ENCODE results near the gene FKBP3. TPM values are rescaled to one million over a fixed set of nuclear protein-coding genes. Genes with fewer than 3 reads are reported as not detected.

Gene FKBP3
- total and polyA plus RNA-seq, 2 experiments from 2014 or later = 114 to 699 TPM

- TF ChIP-seq EZH2phosphoT487 (IDR thresholded peaks at IDR 0.05; ENCODE audit: unreplicated experiment) (no peak), CREB1 (CRISPR knock-in tag; IDR thresholded peaks at IDR 0.05; ENCODE audit: low read depth) (no peak), STAT1 (IDR thresholded peaks at IDR 0.05; ENCODE audit: unreplicated experiment) (no peak), NANOG (IDR thresholded peaks at IDR 0.05; ENCODE audit: borderline replicate concordance) (no peak)
- TF ChIP-seq, protein P1, sequence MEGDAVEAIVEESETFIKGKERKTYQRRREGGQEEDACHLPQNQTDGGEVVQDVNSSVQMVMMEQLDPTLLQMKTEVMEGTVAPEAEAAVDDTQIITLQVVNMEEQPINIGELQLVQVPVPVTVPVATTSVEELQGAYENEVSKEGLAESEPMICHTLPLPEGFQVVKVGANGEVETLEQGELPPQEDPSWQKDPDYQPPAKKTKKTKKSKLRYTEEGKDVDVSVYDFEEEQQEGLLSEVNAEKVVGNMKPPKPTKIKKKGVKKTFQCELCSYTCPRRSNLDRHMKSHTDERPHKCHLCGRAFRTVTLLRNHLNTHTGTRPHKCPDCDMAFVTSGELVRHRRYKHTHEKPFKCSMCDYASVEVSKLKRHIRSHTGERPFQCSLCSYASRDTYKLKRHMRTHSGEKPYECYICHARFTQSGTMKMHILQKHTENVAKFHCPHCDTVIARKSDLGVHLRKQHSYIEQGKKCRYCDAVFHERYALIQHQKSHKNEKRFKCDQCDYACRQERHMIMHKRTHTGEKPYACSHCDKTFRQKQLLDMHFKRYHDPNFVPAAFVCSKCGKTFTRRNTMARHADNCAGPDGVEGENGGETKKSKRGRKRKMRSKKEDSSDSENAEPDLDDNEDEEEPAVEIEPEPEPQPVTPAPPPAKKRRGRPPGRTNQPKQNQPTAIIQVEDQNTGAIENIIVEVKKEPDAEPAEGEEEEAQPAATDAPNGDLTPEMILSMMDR (conservative IDR thresholded peaks at IDR 0.05; ENCODE audit: low read depth in 2 of 2) = no peak
Measured at GRCh38 chr14:45073231-45073879, 60.9 kb downstream of the FKBP3 start (continued).

GRCh38 chr14:45072126-45072525 lies 62.2 kb downstream of the FKBP3 start:
- Mint-ChIP-seq H3K36me3 (ENCODE audit: low read depth) (peaks cover 5% of the 10 kb centered on the region; the same call in 1 of the 3 replicates), H3K9me3 (no peaks in the 10 kb centered on the region), H3K27ac (no peak overlapping the region), H3K4me1 (peaks cover 5% of the 10 kb centered on the region), H3K27me3 (ENCODE audit: insufficient read depth, low read depth, poor library complexity) (no peaks in the 10 kb centered on the region), H3K4me3 (no peak overlapping the region)
- TF ChIP-seq NANOG (IDR thresholded peaks at IDR 0.05; ENCODE audit: borderline replicate concordance) (no peak), STAT1 (IDR thresholded peaks at IDR 0.05; ENCODE audit: unreplicated experiment) (no peak), ETS1 (IDR thresholded peaks at IDR 0.05) (no peak), JUNB (IDR thresholded peaks at IDR 0.05; ENCODE audit: unreplicated experiment) (no peak), CREB1 (CRISPR knock-in tag; IDR thresholded peaks at IDR 0.05; ENCODE audit: low read depth) (no peak), POLR2AphosphoS5 (IDR thresholded peaks at IDR 0.05; ENCODE audit: low read depth) (no peak), EZH2 (IDR thresholded peaks at IDR 0.05; ENCODE audit: low read depth, unreplicated experiment) (no peak), ZNF114 (CRISPR knock-in tag; IDR thresholded peaks at IDR 0.05) (no peak), EZH2phosphoT487 (IDR thresholded peaks at IDR 0.05; ENCODE audit: unreplicated experiment) (no peak), ZNF331 (CRISPR knock-in tag; IDR thresholded peaks at IDR 0.05; ENCODE audit: low read depth) (no peak)
- TF ChIP-seq, protein P1 (conservative IDR thresholded peaks at IDR 0.05; ENCODE audit: low read depth in 2 of 2) = no peak
- H3K79me2 ChIP-seq (replicated peaks; ENCODE audit: insufficient read depth) = no peaks in the 10 kb centered on the region
- H3K4me2 ChIP-seq = no peak overlapping the region
- no peaks in the 10 kb centered on the region for H3K27me3 ChIP-seq (ENCODE audit: insufficient read depth)
- H3K36me3 ChIP-seq (ENCODE audit: insufficient read depth) = no peaks in the 10 kb centered on the region
- no peak overlapping the region for H3K4me3 ChIP-seq
- no peaks in the 10 kb centered on the region for H3K9me2 ChIP-seq (ENCODE audit: insufficient read depth)
- no peaks in the 10 kb centered on the region for H4K20me1 ChIP-seq (replicated peaks; ENCODE audit: insufficient read depth)
- H3K4me1 ChIP-seq (ENCODE audit: insufficient read depth) = peaks cover 10% of the 10 kb centered on the region; the same call in 1 of the 2 replicates
- H2AFZ ChIP-seq = no peak overlapping the region
- no peak for DNase-seq (ENCODE audit: low spot score)
- ATAC-seq = no peak
- H3K27ac ChIP-seq (ENCODE audit: low read depth) = no peak overlapping the region
- H3F3A ChIP-seq (replicated peaks; ENCODE audit: low read depth) = no peaks in the 10 kb centered on the region
